HG03558 (cell line): Measurements from ENCODE around the gene KCTD16.

ENCODE experiments used
- ATAC-seq: cut with Tn5 transposase; IDR thresholded peaks from one replicate; pipeline ENCODE4 v1.9.1; 2021; ENCODE audit warnings: moderate number of reproducible peaks; ENCODE audit not compliant: unreplicated experiment; ENCODE audit errors: extremely low read depth

KCTD16 gene

DNA sequence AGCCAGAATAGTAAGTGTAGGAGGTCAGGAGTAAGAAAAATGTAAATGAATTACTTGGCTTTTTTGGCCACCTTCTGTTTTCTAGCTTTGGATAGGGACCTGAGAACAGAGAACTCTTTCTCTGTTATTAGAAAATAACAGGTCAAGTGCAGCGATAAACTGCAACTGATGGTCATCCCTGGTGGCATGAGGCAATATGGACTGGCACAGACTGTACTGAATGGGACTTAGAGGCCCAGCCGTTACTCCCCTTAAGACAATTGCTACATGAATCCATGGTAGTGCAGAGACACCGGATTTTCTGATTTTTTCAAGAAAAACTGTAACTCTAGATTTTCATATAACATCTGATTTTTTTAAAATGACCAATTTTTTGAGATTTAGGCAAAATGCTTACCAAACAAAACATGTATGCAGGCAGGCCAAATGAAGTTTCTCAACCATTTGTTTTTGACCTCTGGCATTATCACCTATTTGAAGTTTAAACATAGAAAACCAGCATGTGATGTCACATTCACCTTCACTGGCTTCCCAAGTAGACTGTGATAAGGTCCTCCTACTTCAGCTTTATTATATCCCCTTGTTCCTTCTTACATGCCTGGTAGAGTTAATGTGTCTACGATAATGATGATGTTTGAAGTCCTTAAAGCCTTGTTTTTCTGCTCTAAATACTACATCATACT lies 262.6 kb downstream of the KCTD16 start:
- no peak for ATAC-seq

DNA sequence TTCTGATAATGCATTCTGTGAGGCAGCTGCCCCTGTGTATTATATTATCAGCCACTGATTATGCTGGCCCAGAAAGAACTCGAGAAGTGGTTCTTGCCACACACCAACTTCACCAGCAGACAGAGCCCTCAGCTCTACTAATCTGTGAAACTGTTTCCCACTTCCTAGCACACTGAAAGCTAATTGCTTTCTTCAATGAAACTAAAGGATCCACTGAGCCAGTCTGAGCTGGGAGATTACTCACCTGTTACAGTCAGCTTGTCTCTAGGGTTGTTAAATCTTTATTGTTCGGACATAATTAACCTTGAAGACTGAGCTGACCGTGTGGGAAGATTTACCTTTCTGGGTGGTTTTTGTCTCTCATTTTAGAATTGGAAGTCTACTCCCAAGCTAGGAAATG lies 263.2 kb downstream of the KCTD16 start:
- ATAC-seq = no peak

DNA sequence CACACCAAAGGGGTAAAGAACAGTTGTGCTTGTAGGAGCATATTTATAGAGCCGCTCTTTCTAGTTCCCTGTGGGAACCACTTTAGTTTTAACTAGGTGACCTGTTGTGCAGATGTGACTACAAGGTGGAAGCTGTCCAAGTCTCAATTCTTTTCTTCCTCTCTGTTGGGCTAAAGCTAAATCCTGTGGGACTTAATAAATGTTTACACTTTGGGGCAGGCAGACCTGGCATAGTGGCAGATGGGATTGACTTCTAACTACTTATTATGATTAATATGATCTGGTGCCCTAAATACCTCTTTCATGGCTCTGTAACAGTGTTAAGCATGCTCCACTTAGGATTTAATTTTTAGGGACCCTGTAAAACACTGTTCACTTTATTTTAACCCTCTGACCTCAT lies 265.3 kb downstream of the KCTD16 start:
- no peak for ATAC-seq

DNA sequence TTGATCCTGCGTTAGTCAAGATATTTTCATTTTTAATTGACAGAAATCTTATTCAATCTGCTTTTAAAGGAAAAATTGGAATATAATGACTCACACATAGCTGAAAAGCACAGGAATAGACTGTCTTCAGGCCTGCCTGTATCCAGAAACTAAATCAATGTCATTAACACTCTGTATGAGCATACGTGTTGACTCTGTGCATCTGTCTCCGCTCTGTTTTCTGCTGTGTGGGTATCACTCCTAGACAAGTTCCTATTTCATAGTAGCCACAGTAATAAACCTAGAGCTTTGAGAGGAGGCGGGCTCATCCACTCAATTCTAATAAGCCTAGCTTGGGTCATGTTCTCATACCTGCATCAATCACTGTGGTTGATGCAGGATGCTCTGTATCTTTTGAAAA lies 267.6 kb downstream of the KCTD16 start:
- ATAC-seq = no peak

DNA sequence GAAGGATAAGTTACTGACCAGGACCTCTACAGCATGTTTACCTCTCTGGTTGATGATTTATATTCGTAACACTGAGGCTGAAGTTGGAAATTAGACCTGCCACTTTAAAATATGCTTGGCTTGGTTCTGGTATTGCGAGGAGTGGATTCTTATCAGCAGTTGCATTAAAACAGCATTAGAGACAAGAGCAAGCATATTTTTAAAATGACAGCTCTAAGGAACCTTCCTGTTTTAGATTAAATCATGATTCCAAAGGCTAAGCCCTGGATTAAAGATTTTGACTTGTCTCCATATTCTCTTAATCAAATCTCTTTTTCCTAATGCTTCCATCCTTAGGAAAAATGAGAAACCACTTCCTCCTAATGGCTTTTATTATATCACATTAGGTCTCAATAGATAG lies 277.8 kb downstream of the KCTD16 start:
- no peak for ATAC-seq

DNA sequence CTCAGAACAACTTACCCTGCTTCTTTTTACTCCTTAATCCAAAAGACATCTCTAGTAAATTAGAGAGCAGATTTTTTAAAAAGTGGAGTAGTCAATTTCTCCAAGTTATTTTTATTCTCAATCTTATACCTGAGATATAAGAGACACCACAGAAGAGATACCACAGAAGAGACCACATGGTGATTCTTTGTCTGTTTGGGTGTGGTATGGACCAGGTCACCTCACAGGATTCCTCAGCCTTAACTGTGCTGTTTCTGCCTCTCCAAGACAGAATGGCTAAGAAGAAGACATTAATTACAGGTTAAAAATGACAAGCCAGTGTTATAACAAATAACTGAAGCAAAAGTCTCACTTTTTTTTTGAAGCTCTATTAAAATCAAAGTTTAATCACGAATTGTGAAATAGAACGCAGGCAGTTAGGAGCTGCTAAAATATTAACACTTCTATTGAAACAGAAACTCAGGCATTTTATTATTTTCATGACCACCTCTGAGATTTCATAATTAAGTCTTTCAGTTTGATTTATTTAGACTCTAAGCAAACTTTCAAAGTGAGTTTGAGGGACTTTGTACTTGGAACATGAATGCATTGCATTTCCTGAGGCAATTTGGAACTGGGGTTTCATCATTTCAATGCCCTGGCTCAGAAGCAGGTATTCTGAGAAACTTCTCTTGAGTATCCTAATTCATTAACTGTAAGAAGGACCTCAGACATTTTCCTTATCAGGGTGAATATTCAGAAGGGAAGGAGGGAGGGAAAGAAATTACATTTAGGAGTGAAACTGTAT lies 280.7 kb downstream of the KCTD16 start:
- no peak for ATAC-seq

DNA sequence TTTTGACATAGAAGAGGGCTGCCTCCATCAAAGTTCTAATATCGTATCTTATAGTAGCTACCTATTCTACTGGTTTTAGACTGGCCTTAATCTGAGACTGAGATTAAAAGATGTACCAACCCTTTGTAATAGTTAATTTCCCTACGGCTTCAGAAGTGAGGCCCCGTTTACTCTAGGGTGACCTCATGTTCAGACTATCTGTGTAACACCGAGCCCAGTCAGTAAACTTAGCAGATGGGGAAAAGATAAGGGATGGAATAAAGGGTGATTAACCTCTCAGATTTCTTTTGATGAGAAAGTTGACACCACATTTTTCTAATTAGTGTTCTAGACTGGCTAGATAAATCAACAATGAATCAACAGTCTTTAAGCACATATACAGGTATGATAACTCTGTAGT lies 283.1 kb downstream of the KCTD16 start:
- ATAC-seq = no peak

DNA sequence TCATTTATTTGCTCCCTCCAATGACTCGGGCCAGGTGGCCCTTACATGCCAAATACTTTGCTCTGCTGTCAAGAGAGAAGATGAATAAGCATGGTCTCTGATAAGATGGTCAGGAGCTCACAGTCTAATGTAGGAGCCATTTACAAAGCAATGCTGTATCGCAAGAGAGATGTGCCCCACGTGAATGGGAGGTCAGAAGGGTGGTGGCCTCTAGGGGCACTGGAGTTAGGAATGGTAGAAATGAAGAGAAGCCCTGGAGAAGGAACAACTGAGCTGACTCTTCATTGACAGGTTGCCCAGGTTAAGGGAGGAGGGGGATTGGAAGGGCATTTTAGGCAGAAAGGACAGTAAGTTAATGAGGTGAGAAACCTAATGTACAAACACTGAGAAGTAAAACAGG lies 286.5 kb downstream of the KCTD16 start:
- ATAC-seq = no peak

DNA sequence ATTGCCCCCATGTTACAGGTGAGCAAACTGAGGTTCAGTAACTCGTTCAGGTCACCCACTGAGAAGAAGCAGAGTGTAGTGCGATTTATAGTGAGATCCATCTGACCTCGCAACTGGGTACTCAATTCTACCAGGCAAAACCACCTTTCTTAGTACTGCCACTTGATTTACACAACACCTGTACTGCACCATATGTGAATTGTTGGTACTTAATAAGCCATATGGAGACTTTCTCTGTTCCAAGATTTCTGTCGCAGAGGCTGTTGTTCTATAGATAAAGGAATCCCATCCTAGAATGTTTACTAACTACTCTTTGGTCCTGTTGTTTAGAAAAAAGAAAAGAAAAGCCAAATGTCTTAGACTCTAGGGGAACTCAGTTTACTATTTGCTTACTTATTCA lies 287.5 kb downstream of the KCTD16 start:
- no peak for ATAC-seq

DNA sequence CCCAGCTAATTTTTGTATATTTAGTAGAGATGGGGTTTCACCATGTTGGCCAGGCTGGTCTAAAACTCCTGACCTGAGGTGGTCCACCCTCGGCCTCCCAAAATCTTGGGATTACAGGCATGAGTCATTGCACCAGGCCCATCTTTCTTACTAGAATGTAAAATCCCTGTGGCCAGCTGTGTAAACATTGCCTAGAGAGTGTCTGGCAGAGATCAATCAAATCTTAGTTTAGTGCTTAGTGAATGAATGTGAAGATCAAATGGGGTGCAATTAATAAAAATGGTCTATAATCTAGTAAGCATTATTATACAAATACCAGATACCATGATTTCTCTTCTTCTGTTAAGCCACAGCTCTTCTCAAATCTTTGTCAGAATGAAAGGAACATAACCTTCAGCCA lies 289.9 kb downstream of the KCTD16 start:
- no peak for ATAC-seq

DNA sequence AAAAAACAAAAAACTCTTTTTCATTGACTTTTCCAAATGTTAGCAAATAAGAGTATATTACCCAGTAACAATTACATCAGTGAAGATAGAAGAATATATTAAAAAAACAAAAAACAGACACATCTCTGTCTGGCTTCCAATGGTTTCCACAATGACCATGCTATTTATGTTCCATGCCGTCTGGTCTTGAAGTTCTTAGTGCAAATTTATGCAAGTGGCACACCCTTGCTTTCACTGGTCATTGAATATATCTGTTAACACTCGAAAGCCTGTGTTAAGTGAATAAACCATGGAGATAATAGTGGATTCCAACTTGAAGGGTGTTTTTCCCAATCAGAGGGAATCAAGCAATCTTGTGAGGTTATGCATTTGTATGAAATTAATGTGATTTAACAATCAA lies 291.9 kb downstream of the KCTD16 start:
- no peak for ATAC-seq

DNA sequence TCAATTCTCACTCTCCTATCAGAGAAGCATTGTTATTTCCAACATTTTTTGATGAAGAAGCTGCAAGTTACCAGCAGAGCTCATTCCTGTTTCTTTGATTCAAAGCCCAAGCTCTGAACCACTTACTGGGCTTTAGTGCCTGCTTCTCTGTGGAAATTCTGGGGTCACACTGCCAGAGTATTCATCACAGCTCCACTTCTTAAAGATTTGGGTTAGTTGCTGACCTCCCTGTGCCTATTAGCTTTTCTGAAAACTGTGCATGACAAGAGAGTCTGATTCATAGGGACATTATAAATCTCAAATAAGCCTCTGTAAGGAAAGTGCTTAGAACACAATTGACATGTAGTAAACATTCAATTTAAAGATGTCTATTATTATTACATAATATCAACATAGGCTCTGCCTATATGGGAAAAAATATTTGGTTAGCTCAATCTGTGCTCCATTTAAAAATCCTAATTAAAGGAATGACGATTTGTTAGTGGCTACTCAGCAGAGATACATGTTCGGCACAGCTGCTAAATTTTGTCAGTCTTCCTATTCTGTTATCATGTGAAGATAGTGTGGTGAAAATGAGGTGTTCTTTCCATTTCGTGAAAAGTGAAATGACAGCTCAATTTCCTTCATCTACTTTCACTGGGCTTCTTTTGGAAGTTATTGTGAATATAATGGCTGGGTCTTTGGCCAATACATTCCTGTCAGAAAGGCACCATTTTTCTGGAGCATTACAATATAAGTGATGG lies 293.0 kb downstream of the KCTD16 start:
- no peak for ATAC-seq

DNA sequence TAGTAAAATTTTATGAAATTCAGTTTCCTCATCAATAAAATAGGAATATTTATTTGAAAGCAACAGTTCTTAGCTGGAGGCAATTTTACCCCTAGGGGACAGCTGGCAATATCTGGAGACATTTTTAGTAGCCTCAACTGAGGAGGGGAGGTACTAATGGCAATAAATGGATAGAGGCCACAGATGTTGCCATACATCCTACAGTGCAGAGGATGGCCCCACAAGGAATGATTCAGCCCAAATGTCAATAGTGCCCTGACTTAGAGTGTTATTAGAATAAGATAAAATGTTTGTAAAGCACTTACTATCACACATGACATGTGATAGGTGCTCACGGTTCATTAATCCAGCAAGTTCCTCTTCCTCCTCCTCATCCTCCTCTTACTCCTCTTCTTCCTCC lies 293.6 kb downstream of the KCTD16 start:
- ATAC-seq = no peak

DNA sequence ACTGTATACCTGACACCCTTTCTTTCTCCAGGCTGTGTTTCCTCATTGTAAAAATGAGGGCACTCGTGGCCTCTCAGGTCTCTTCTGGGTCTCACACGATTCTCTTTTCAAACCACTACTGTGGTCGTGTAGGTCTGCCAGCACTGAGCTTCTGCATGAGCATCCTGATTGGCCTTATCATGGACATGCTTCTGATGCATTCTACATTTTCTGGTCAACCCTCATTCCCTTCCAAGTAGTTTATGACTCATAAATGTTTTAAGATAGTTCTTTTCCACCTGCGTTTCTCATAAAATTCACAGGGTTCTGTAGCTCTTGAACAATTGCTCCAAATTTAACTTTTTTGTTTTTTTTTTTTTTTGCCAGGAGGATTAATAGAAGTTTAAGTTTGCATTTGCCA lies 294.8 kb downstream of the KCTD16 start:
- ATAC-seq = no peak

DNA sequence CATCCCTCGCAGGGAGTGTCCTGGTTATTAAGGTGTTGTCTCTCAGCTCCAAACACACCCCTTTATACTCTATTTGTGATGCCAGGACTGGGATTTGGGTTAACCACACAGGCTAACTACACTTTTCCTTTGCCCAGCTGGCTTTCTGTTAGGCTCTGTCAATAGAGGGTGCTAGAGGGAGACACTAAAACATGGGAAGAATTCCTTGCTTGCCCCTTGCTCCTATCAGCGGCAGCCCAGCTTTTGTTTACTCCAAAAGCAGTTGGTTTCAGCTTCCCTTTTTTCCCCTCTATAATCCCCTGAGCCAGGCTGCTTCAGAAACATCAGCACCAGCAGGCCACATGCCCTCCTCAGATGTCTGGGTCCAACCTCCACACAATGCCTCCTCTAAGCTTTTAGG lies 297.1 kb downstream of the KCTD16 start:
- ATAC-seq = no peak

DNA sequence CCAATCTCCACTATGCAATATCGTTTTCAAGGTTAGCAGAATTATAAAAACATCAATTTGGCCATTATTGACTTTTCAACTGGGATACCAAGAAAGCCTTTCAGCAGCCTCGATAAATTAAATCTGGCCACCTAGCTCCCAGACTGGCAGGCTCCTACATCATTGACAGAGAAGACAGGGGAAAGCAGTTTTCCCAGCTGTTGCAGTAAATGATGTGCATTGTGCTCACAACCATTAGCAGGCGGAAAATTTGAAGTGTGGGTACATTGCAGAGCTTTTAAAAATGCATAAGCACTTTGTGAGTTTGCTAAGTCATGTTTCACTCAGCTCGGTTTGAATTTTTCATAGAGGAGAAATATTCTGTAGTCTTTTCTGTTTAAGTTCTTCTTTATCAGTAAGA lies 297.9 kb downstream of the KCTD16 start:
- ATAC-seq = no peak

DNA sequence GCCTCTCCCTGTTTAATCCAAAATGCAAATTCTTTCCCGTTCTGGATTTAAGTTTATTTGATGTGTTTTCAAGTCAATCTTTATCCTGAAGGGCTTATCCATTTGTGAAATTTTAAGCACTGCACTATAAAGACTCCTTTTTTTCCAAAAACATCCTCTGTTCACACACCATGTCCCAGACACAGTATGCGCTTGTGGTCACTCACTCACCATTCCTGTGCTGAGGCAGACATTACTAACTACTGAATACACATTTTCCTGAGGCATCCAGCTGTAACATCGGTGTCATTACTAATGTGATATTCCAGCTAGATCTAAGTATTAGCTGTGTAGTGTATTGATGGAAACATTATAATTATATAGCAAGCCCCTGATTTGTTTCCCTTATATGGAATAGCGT lies 298.4 kb downstream of the KCTD16 start:
- ATAC-seq = no peak

DNA sequence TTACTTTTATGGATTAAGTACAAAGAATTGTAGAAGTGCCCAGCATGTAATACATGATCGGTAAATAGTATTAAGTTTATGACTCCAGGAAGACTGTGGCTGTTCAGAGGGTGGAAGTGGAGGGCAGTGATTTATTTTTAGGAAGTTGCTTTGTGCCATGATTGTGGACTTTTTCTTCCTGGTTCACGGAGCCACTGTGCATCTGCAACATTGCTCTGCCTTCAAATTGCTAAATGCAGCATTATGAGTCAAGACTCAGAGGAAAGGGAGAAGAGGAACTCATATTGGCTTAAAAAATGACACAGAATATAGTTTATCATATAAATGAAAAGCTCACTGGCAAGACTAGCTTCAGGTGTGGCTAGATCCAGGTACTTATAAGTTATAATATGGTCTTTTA lies 301.5 kb downstream of the KCTD16 start:
- no peak for ATAC-seq

DNA sequence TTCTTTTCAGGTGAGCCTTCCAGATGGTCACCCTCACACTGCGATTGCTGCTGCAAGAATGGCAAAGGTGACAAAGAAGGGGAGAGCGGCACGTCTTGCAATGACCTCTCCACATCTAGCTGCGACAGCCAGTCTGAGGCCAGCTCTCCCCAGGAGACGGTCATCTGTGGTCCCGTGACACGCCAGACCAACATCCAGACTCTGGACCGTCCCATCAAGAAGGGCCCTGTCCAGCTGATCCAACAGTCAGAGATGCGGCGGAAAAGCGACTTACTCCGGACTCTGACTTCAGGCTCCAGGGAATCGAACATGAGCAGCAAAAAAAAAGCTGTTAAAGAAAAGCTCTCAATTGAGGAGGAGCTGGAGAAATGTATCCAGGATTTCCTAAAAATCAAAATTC lies 303.0 kb downstream of the KCTD16 start:
- ATAC-seq = no peak

DNA sequence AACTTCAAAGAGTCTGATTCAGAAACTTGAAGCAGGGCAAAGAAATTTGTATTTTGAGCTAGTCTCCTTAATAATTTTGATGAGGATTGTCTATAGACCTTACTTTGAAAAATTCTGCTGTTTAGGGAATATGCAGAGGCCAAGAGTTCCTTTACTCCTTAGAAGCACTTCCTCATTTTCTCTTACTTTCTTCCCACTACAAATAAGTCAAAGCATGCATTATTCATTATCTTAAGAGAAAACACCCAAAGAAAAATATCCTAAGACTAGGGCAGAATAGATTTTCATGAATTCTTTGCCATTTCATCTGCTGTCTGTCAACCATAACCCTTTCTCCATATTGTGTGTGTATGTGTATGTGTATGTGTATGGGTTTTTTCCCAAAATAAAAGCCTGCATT lies 307.9 kb downstream of the KCTD16 start:
- ATAC-seq = no peak

DNA sequence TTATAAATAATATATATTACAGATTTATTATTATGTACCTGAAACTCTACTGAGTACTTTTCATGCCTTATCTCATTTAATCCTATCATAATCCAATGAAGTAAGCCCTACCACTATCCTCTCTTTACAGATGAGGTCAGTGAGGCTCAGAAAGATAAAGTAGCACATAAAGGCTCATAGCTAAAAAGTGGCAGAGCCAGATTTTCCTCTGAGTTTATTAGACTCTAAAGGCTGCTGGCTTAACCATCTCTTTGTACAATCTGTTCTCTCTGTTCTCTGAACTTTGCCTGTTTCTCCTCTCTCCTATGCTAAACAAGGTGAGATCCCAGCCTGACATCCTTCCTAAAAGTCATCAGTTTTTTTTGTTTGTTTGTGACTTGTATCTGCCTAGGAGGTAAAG lies 311.2 kb downstream of the KCTD16 start:
- ATAC-seq = no peak
